Psoas muscle (tissue), 8 donors: ENCODE measurements around the gene KLF3. TPM values are rescaled to one million over a fixed set of nuclear protein-coding genes. Genes with fewer than 3 reads are reported as not detected.
"Not testable (repeated sequence)": the region's sequence is repeated elsewhere in the genome, so short reads cannot be mapped to it uniquely, and the experiment has no call there.

Source experiments
- ATAC-seq, 4 donors: fragments of 200-7000 bp; cut with Tn5 transposase; one replicate each; pipeline ENCODE4 v1.9.1; 2020; ENCODE audit warnings: moderate library complexity in 3 of 4, mild to moderate bottlenecking in 2 of 4
- DNase-seq, 2 donors: peaks; one replicate each; pipeline ENCODE4 v3.0.0-alpha.2; 2020
- H3K27ac ChIP-seq: fragments of 200-600 bp; one replicate; pipeline ENCODE4 v1.8.0; 2022
- H3K27me3 ChIP-seq, 3 donors: fragments of 200-600 bp in 1 of 3; one replicate each; pipeline versions ENCODE4 v1.6.1 to v1.8.0; 2013 to 2022; ENCODE audit warnings: low read length in 2 of 3, mild to moderate bottlenecking in 2 of 3, moderate library complexity in 1 of 3; ENCODE audit not compliant: insufficient read depth in 3 of 3
- H3K36me3 ChIP-seq, 2 donors: fragments of 200-600 bp in 1 of 2; one replicate each; pipeline versions ENCODE4 v1.6.1 to v1.8.0; 2013 to 2022; ENCODE audit warnings: low read depth in 1 of 2, mild to moderate bottlenecking in 1 of 2, moderate library complexity in 1 of 2; ENCODE audit not compliant: insufficient read depth in 1 of 2
- H3K4me1 ChIP-seq: fragments of 200-600 bp; one replicate; pipeline ENCODE4 v1.8.0; 2022
- H3K4me3 ChIP-seq: fragments of 200-600 bp; one replicate; pipeline ENCODE4 v1.8.0; 2022; ENCODE audit warnings: mild to moderate bottlenecking
- H3K9me3 ChIP-seq: fragments of 200-600 bp; one replicate; pipeline ENCODE4 v1.8.0; 2022
- WGBS, 3 donors: extraction: QIAGEN DNeasy Blood & Tissue Kit; methylation state at CpG; one replicate each; pipeline versions ENCODE4 v1.1.6 to v1.1.7; 2013; 5-methylcytosine and 5-hydroxymethylcytosine counted together
- intact Hi-C, 2 donors: fragments of 100-400 bp; cut with DNase I; formaldehyde crosslinking; loops; one replicate each; pipeline versions ENCODE4 v1.11.0 to v1.14.2; 2022
- polyA plus RNA-seq, 3 donors: library from polyadenylated mRNA; stranded (reverse); fragments of 200-250 nt; gene quantifications; one replicate each; pipeline ENCODE4 v1.2.3, GENCODE V29; 2013
- total RNA-seq, 4 donors: library from RNA; stranded (reverse); fragmentation: NEBNext Ultra II Directional in 2 of 4; extraction: Animal tissue kit (Norgen Biotek cat#: 25700) in 2 of 4; gene quantifications; one replicate each; pipeline versions ENCODE4 v1.2.1 to v1.2.4, GENCODE V29; 2021 to 2023
- TF ChIP-seq, protein P1 (sequence below): fragments of 200-600 bp; IDR thresholded peaks from one replicate; pipeline ENCODE4 v1.8.0; 2022; ENCODE audit warnings: antibody characterized with exemption
- donor health status: healthy with polysubstance abuse.
- donor health status: DM: no; HTN: no; CAD: no; lungs with moderate emphysema.
- donor health status: Bipolar disorder and iron deficiency.
- donor health status: healthy.
- donor health status: DM: yes; HTN: yes; CAD: no.
- donor health status: DM: no; HTN: no; CAD: no.
- donor health status: DM: no; HTN: no; CAD: no.
- donor health status: DM: yes; HTN: yes; CAD: no.

The KLF3 gene
- total and polyA plus RNA-seq, 7 donors = 8.9 to 29.1 (median 14.7) TPM

DNA sequence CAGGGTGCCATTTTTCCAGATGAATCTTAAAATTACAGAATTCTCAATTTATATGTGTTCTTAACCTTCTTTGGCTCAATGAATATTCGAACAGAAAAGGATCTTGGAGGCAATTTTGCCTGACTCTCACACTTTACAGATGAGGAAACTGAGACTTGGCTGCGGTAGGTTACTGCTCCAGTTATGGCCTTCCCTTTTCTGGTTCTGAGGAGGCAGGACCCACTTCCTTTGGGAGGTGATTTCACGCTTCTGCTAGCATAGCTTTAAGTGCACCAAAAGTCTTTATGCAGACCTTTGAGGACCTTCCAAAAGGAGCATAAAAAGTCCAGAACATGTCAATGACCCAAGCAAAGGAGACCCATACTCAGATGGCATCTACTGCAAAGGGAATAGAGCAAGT is 44.7 kb upstream of the KLF3 start:
- no peaks in the 10 kb centered on the region for H3K27me3 ChIP-seq
- H3K36me3 ChIP-seq = no peaks in the 10 kb centered on the region
- H3K9me3 ChIP-seq = no peaks in the 10 kb centered on the region
- TF ChIP-seq, protein P1, sequence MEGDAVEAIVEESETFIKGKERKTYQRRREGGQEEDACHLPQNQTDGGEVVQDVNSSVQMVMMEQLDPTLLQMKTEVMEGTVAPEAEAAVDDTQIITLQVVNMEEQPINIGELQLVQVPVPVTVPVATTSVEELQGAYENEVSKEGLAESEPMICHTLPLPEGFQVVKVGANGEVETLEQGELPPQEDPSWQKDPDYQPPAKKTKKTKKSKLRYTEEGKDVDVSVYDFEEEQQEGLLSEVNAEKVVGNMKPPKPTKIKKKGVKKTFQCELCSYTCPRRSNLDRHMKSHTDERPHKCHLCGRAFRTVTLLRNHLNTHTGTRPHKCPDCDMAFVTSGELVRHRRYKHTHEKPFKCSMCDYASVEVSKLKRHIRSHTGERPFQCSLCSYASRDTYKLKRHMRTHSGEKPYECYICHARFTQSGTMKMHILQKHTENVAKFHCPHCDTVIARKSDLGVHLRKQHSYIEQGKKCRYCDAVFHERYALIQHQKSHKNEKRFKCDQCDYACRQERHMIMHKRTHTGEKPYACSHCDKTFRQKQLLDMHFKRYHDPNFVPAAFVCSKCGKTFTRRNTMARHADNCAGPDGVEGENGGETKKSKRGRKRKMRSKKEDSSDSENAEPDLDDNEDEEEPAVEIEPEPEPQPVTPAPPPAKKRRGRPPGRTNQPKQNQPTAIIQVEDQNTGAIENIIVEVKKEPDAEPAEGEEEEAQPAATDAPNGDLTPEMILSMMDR = no peak
- ATAC-seq (no peak), DNase-seq (no peak)
- peaks cover 21% of the 10 kb centered on the region for H3K4me1 ChIP-seq
- WGBS, 3 donors = 93 to 98% (median 94%) methylated on average over 3 of the region's 3 CpGs
- no peak overlapping the region for H3K27ac ChIP-seq
- H3K4me3 ChIP-seq = no peak overlapping the region
- intact Hi-C loops = no loop called here

DNA sequence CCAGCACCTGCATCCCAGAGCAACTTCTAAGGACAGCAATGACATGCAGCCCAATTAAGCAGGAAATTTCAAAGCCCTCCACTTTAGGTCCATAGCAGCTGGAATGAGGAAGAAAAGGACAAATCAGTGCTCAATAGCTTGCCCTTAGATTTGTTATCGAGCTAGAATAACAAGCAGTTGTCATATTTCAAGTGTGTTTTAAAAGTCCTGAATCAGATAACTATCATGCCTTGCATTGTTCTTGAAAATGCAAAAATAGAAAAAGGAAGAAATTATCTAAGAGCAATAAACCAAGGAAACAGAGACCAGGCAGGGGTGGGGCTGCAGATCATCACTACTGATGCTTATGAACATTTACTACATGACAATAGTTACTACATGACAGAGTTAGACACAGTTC is 43.9 kb upstream of the KLF3 start:
- H3K9me3 ChIP-seq = no peaks in the 10 kb centered on the region
- no peak overlapping the region for H3K4me3 ChIP-seq
- intact Hi-C loops = no loop called here
- WGBS, 3 donors = 71 to 79% (median 72%) methylated on average over 1 of the region's 1 CpG
- TF ChIP-seq, protein P1 = no peak
- H3K27ac ChIP-seq = no peak overlapping the region
- no peaks in the 10 kb centered on the region for H3K36me3 ChIP-seq
- peaks cover 21% of the 10 kb centered on the region for H3K4me1 ChIP-seq
- DNase-seq (no peak), ATAC-seq (no peak)
- H3K27me3 ChIP-seq = no peaks in the 10 kb centered on the region

DNA sequence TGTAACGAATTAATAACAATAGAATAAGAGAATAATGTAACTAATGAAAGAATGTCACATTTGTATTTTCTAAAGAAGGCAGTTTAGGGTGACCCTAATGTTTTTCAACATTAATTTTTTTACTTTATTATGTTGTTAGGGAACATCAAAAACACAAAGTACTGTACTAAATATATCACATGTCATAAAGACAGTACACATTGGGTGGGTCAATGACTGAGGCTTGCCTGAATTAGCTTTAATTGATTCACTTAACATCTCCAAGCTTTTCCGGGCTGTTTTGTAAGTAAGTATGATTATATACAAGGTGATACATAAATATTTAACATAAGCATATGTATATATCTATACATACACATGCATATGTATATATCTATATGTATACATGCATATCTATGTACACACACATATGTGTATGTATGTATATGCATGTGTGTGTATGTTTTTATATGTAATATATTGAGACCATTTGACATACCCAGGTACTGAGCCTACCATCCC is 43.4 kb upstream of the KLF3 start:
- ATAC-seq (peak in 1 of 4 donors; percentile 54), DNase-seq (no peak)
- no peaks in the 10 kb centered on the region for H3K27me3 ChIP-seq
- peak overlapping the region; percentile 78 for H3K27ac ChIP-seq
- H3K4me3 ChIP-seq = no peak overlapping the region
- 92 to 96% (median 92%) methylated on average over 2 of the region's 2 CpGs for WGBS, 3 donors
- TF ChIP-seq, protein P1 = no peak
- no peaks in the 10 kb centered on the region for H3K36me3 ChIP-seq
- H3K4me1 ChIP-seq = peaks cover 21% of the 10 kb centered on the region
- intact Hi-C loops = no loop called here
- no peaks in the 10 kb centered on the region for H3K9me3 ChIP-seq

DNA sequence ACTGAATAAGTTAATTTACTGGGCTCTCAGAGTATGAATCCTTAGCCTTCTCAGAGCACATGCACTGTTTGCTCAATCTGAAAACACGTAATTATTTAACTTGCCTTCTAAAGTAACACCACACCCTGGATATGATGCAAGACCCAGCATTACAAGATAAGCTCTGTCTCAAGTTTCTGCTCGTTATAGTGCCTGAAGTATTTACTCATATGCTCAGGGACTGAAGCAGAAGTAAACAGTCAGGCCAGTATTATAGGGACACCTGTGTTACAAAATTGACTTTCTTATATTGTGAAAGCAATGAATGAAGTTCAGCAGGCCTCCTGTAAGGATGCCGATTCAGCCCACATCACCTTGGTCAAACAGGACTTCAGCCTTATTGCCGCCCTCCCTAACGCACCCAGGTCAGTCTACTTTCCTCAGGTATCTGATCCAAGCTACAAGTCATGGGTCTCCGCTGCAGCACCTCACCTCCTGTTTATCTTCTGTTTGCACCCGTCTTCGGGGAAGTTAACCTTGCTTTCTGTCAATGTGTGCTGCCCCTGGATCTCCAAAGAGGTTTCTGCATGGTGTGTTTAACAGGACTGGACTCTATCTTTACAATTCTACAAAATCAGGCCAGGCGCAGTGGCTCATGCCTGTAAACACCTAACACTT is 42.8 kb upstream of the KLF3 start:
- intact Hi-C loops = no loop called here
- peak overlapping the region; percentile 78 for H3K27ac ChIP-seq
- no peaks in the 10 kb centered on the region for H3K9me3 ChIP-seq
- no peaks in the 10 kb centered on the region for H3K36me3 ChIP-seq
- WGBS, 3 donors = 76 to 79% (median 77%) methylated on average over 9 of the region's 9 CpGs
- H3K4me3 ChIP-seq = no peak overlapping the region
- TF ChIP-seq, protein P1 = no peak
- no peaks in the 10 kb centered on the region for H3K27me3 ChIP-seq
- DNase-seq (no peak), ATAC-seq (peak; percentile 88 to 98 (median 96))
- peaks cover 21% of the 10 kb centered on the region for H3K4me1 ChIP-seq

DNA sequence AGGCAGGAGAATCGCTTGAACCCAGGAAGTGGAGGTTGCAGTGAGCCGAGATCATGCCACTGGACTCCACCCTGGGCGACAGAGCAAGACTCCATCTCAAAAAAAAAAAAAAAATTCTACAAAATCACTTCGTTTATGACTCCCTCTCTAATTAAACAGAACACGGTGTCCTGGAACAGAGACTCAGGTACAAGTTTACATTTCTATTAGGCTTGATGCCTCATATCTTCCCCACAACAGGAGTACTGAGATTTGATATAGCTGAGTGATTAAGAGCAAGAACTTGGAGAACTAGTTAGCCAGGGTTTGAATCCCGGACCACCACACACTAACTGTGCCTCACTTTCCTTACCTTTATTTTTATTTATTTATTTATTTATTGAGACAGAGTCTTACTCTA is 42.2 kb upstream of the KLF3 start:
- peak overlapping the region; percentile 78 for H3K27ac ChIP-seq

DNA sequence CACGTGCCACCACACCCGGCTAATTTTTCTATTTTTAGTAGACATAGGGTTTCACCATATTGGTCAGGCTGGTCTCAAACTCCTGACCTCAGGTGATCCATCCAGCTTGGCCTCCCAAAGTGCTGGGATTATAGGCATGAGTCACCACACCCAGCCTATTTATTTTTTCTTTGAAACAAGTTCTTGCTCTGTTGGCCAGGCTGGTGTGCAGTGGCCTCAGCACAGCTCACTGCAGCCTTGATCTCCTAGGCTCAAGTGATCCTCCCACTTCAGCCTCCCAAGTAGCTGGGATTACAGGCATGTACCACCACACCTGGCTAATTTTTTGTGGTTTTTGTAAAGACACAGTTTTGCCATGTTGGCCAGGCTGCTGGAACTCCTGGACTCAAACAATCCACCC is 41.7 kb upstream of the KLF3 start:
- H3K4me3 ChIP-seq, H3K27me3 ChIP-seq, H3K9me3 ChIP-seq, H3K27ac ChIP-seq, intact Hi-C loops, ATAC-seq, H3K36me3 ChIP-seq, DNase-seq: not testable (repeated sequence)
- H3K4me1 ChIP-seq = peaks cover 21% of the 10 kb centered on the region
- 75 to 90% (median 77%) methylated on average over 2 of the region's 2 CpGs for WGBS, 3 donors

More for the DNA sequence above, 42.2 kb upstream of the KLF3 start:
- peaks cover 21% of the 10 kb centered on the region for H3K4me1 ChIP-seq
- TF ChIP-seq, protein P1 = no peak
- no peak for DNase-seq
- no peaks in the 10 kb centered on the region for H3K9me3 ChIP-seq
- 90 to 98% (median 96%) methylated on average over 6 of the region's 6 CpGs for WGBS, 3 donors
- no peaks in the 10 kb centered on the region for H3K27me3 ChIP-seq
- intact Hi-C loops = no loop called here
- H3K4me3 ChIP-seq = no peak overlapping the region
- no peak for ATAC-seq
- H3K36me3 ChIP-seq = no peaks in the 10 kb centered on the region
